ENCODE measurements around the gene SH3BP4.

SH3BP4 gene

DNA sequence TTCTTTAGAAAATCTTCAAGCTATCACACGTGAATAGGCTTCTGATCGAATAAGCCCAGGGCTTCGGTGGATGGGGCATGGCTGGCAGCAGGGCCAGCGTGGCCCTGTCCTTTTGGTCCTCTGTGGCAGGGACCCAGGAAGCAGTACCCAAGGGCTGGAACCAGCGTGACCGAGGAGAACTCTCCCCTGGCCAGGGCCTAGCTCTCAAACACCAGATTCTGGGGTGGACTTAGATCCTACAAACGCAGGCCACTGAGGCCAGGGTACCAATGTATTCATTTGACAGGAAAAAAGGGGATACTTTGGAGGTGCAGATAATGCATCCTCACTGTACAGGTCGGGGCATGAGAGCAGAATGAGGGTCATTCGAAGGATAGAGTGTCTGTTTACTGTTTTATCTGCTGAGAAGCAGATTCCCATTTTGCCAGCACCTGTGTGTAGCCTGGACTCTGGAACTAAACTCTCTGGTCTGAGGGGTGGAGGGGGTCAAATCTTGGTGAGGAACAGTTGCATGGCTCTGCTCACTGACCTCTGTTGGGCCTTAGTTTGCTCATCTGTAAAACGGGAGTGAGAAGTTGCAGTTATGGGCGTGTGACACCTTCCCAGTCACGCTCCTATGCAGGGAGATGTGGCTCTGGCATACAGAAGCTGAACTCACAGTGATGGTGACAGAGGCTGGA is 51.4 kb downstream of the SH3BP4 start:
- DNase-seq (ENCODE audit: low read depth): no peak
- TF ChIP-seq, protein P1, sequence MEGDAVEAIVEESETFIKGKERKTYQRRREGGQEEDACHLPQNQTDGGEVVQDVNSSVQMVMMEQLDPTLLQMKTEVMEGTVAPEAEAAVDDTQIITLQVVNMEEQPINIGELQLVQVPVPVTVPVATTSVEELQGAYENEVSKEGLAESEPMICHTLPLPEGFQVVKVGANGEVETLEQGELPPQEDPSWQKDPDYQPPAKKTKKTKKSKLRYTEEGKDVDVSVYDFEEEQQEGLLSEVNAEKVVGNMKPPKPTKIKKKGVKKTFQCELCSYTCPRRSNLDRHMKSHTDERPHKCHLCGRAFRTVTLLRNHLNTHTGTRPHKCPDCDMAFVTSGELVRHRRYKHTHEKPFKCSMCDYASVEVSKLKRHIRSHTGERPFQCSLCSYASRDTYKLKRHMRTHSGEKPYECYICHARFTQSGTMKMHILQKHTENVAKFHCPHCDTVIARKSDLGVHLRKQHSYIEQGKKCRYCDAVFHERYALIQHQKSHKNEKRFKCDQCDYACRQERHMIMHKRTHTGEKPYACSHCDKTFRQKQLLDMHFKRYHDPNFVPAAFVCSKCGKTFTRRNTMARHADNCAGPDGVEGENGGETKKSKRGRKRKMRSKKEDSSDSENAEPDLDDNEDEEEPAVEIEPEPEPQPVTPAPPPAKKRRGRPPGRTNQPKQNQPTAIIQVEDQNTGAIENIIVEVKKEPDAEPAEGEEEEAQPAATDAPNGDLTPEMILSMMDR (conservative IDR thresholded peaks at IDR 0.05; ENCODE audit: low read depth, low read length): no peak
- no peak overlapping the region for H3K4me3 ChIP-seq (ENCODE audit: low read length)

DNA sequence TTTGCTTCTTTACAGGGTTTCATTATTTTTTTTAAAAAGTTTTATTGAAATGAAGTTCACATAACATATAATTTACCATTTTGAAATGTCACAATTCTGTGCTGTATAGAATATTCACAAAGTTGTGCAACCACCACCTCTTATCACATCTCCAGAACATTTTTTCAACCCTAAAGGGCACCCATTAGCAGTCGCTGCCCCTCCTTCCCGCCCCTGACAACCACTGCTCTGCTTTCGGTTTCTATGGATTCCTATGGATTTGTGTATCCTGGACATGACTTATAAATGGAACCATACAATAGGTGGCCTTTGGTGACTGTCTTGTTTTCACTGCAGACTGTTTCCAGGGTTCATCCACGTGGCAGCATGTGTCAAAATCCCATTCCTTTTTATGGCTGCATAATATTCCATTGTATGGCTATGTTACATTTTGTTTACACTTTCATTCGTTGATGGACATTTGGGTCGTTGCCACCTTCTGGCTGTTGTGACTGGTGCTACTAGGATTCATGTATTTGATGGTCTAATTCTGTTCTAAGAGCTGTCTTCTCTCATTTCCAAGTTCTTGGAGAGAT is 52.6 kb downstream of the SH3BP4 start:
- H3K4me3 ChIP-seq (ENCODE audit: low read length): no peak overlapping the region
- no peak for DNase-seq (ENCODE audit: low read depth)
- TF ChIP-seq, protein P1 (conservative IDR thresholded peaks at IDR 0.05; ENCODE audit: low read depth, low read length): no peak

DNA sequence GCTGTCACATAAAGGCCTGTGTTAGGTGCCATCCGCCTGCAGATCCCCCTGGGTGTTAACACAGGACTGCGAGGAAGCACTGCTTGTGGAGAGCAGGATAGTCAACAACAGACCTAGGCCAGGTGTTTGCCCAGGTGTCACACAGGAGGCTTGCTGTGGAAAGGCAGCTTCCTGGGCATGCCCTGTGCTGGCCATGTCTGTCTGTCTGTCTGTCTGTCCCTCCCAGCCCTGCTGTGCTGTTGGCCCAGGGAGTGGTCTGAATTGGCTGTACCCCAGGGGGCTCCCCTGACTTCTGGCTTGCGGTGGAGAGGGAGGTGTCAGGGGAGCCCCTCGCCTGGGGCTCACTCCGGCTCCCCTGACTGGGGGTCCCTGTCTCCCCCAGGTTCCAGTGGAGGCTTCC is 53.2 kb downstream of the SH3BP4 start:
- no peak overlapping the region for H3K4me3 ChIP-seq (ENCODE audit: low read length)
- DNase-seq (ENCODE audit: low read depth): no peak
- TF ChIP-seq, protein P1 (conservative IDR thresholded peaks at IDR 0.05; ENCODE audit: low read depth, low read length): no peak

DNA sequence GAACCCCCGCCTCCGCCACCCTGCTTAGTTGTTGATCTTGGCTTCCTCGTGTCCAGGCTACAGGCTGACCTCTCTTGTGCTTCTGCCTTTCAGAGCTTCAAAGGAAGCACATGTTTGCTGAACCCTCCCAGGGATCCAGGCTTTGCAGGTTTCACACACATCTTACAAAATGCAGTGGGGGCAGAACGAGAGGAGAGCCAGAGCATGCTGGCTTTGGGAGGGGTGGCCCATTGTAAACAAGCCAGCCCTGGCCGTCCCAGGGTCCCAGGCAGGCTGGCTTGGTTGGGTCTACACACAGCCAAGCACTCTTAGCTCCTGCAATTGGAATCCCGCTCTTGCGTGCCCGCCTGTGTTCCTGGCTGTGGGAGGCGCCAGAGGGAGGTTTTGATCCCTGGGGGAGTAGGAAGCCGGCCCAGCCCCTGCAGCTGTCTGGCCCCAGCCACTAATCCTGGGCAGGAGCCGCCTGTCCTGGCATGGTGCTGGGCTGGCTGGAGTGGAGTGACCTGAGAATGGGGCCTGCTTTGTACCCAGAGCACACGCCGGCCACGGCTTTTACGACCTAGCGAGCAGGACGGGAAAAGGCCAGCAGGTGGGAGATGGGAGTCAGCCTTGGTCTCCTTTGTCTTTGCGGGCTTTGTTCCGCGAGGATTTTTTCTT is 53.9 kb downstream of the SH3BP4 start:
- DNase-seq (ENCODE audit: low read depth): no peak
- TF ChIP-seq, protein P1 (conservative IDR thresholded peaks at IDR 0.05; ENCODE audit: low read depth, low read length): peak; percentile 47
- no peak overlapping the region for H3K4me3 ChIP-seq (ENCODE audit: low read length)

DNA sequence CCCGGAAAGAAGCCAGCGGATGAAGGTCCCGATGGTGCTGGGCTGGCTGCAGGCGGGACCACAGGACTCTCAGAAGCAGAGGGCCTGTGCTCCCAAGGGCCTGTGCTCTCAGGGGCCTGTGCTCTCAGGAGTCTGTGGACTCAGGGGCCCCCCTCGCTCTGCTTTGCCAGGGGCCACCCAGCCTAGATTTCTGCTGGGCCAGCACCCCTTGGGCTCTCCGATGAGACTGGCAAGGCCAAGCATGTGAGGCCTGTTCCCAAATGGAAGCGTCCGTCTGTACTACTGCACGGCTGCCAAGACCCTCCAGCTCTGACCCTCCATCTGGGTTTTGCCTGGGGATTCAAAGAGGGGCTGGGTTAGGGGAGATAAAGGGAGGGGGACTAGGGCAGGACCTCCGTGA is 54.6 kb downstream of the SH3BP4 start:
- TF ChIP-seq, protein P1 (conservative IDR thresholded peaks at IDR 0.05; ENCODE audit: low read depth, low read length): no peak
- H3K4me3 ChIP-seq (ENCODE audit: low read length): no peak overlapping the region
- no peak for DNase-seq (ENCODE audit: low read depth)

DNA sequence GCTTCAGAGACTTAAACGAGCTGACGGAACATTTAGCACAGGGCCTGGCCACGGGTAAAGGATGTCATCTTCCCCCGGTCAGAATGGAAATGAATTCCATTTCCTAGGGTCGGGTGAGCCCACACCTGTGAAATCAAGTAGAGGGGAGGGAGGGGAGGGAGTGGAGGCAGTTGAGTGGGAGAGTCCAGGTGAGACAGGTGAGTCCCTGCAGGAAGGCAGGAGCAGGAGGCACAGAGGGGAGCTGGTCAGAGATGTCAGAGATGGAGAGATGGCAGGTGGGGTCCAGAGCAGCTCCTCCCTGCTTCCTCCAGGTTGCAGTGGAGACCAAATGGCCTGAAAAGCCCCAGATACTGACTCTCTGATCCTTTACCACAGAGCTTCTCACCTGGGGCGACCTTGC is 55.2 kb downstream of the SH3BP4 start:
- no peak for DNase-seq (ENCODE audit: low read depth)
- TF ChIP-seq, protein P1 (conservative IDR thresholded peaks at IDR 0.05; ENCODE audit: low read depth, low read length): no peak
- H3K4me3 ChIP-seq (ENCODE audit: low read length): no peak overlapping the region

All from retinal pigment epithelial cell (primary cell).